CD4-positive, alpha-beta T cell treated with Interferon gamma for 1 hour (primary cell): ENCODE results near the gene CXCL8.
"Not testable (repeated sequence)": the region's sequence is repeated elsewhere in the genome, so short reads cannot be mapped to it uniquely, and the experiment has no call there.

Experiments used
- DNase-seq: peaks from one replicate; pipeline ENCODE4 v3.0.0-alpha.2; 2020

CXCL8 gene

GRCh38 chr4:73743795-73744194, 3.4 kb downstream of the CXCL8 start:
- no peak for DNase-seq

- DNase-seq, result no peak
Observed at GRCh38 chr4:73744203-73744602, 3.8 kb downstream of the CXCL8 start.

- no peak for DNase-seq
Observed at GRCh38 chr4:73750730-73751129, 10.4 kb downstream of the CXCL8 start.

- DNase-seq, result no peak
Observed at GRCh38 chr4:73751166-73751565, 10.8 kb downstream of the CXCL8 start.

GRCh38 chr4:73751830-73752229, 11.5 kb downstream of the CXCL8 start:
- no peak for DNase-seq

GRCh38 chr4:73752424-73752823, 12.1 kb downstream of the CXCL8 start:
- no peak for DNase-seq

- DNase-seq, result no peak
Observed at GRCh38 chr4:73753215-73753614, 12.8 kb downstream of the CXCL8 start.

- no peak for DNase-seq
Observed at GRCh38 chr4:73754934-73755333, 14.6 kb downstream of the CXCL8 start.

- no peak for DNase-seq
Observed at GRCh38 chr4:73759357-73759756, 19.0 kb downstream of the CXCL8 start.

- DNase-seq, result no peak
Observed at GRCh38 chr4:73761856-73762255, 21.5 kb downstream of the CXCL8 start.

- DNase-seq, result peak; percentile 4
Observed at GRCh38 chr4:73762409-73762808, 22.0 kb downstream of the CXCL8 start.

GRCh38 chr4:73763877-73764276, 23.5 kb downstream of the CXCL8 start:
- DNase-seq, result no peak

- no peak for DNase-seq
Observed at GRCh38 chr4:73764513-73764912, 24.1 kb downstream of the CXCL8 start.

- no peak for DNase-seq
Observed at GRCh38 chr4:73765296-73765695, 24.9 kb downstream of the CXCL8 start.

GRCh38 chr4:73770917-73771316, 30.5 kb downstream of the CXCL8 start:
- no peak for DNase-seq

- DNase-seq, result no peak
Observed at GRCh38 chr4:73772363-73772762, 32.0 kb downstream of the CXCL8 start.

- not testable (repeated sequence) for DNase-seq
Observed at GRCh38 chr4:73774406-73774805, 34.0 kb downstream of the CXCL8 start.

- no peak for DNase-seq
Observed at GRCh38 chr4:73776321-73776729, 36.0 kb downstream of the CXCL8 start.

GRCh38 chr4:73777612-73778011, 37.2 kb downstream of the CXCL8 start:
- DNase-seq, result no peak

GRCh38 chr4:73780243-73780642, 39.9 kb downstream of the CXCL8 start:
- DNase-seq, result no peak

GRCh38 chr4:73780834-73781233, 40.5 kb downstream of the CXCL8 start:
- no peak for DNase-seq

- DNase-seq, result no peak
Observed at GRCh38 chr4:73788411-73788810, 48.0 kb downstream of the CXCL8 start.
